ENCODE measurements around the gene MICALL2.

DNA sequence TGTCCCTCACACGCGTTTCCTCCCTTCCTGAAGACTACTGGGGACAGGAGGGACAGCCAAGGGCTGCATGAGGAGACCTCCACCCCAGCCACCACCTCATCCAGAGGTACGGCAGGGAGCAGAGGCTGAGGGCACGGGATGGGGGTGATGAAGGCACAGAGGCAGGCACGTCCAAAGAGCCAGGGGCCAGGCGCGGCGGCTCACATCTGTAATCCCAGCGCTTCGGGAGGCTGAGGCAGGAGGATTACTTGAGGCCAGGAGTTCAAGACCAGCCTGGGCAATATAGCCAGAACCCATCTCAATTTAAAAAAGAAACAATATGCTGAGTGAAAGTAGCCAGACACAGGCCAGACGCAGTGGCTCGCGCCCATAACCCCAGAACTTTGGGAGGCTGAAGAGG is 3.3 kb downstream of the MICALL2 start:
- TF ChIP-seq, protein P1, sequence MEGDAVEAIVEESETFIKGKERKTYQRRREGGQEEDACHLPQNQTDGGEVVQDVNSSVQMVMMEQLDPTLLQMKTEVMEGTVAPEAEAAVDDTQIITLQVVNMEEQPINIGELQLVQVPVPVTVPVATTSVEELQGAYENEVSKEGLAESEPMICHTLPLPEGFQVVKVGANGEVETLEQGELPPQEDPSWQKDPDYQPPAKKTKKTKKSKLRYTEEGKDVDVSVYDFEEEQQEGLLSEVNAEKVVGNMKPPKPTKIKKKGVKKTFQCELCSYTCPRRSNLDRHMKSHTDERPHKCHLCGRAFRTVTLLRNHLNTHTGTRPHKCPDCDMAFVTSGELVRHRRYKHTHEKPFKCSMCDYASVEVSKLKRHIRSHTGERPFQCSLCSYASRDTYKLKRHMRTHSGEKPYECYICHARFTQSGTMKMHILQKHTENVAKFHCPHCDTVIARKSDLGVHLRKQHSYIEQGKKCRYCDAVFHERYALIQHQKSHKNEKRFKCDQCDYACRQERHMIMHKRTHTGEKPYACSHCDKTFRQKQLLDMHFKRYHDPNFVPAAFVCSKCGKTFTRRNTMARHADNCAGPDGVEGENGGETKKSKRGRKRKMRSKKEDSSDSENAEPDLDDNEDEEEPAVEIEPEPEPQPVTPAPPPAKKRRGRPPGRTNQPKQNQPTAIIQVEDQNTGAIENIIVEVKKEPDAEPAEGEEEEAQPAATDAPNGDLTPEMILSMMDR (IDR thresholded peaks at IDR 0.05): no peak
- no peak for TF ChIP-seq POLR2A (IDR thresholded peaks at IDR 0.05)

All from upper lobe of left lung (tissue), 4 donors.